Panc1 (cell line): Measurements from ENCODE around the gene SRSF1. TPM values are rescaled to one million over a fixed set of nuclear protein-coding genes. Genes with fewer than 3 reads are reported as not detected.

Experiments used
- ATAC-seq: fragments of 200-7000 bp; cut with Tn5 transposase; 2 replicates; pipeline ENCODE4 v1.9.1; 2020; ENCODE audit warnings: mild to moderate bottlenecking, moderate library complexity
- BruUV-seq: library from RNA; stranded (reverse); fragments of 400-500 nt; replicated peaks from 2 replicates; lab custom pipeline; 2021; lab: Mats Ljungman, UMichigan
- CTCF ChIA-PET: fragments of 300-600 bp; sonication (Branson Sonifier 250); formaldehyde crosslinking; loops from one replicate; lab custom pipeline; 2022; ENCODE audit warnings: antibody characterized with exemption; lab: Charles Lee
- POLR2A ChIA-PET: fragments of 300-600 bp; sonication (Branson Sonifier 250); formaldehyde crosslinking; loops from one replicate; lab custom pipeline; 2022; ENCODE audit warnings: antibody characterized with exemption; lab: Charles Lee
- DNase-seq: peaks from one replicate; pipeline ENCODE4 v3.0.0-alpha.2; 2010; ENCODE audit warnings: low read depth, low spot score
- H3K27ac ChIP-seq: 2 replicates; pipeline ENCODE4 v1.5.1; 2011; ENCODE audit warnings: mild to moderate bottlenecking, low read length, inconsistent platforms
- H3K27me3 ChIP-seq: fragments of 200-500 bp; sonication (Bioruptor generic); 2 replicates; pipeline ENCODE4 v1.6.0; 2014; ENCODE audit warnings: low read length, inconsistent platforms; ENCODE audit not compliant: control insufficient read depth, insufficient read depth
- H3K36me3 ChIP-seq: fragments of 200-500 bp; sonication (Bioruptor generic); 2 replicates; pipeline ENCODE4 v1.5.1; 2014; ENCODE audit warnings: inconsistent platforms, mild to moderate bottlenecking, low read length, moderate library complexity; ENCODE audit not compliant: control insufficient read depth, insufficient read depth
- H3K4me1 ChIP-seq: 2 replicates; pipeline ENCODE4 v1.5.1; 2011; ENCODE audit warnings: inconsistent platforms, mild to moderate bottlenecking, low read length, moderate library complexity; ENCODE audit not compliant: control insufficient read depth, insufficient read depth
- H3K4me3 ChIP-seq, 2 experiments: 2 replicates each; pipeline ENCODE4 v1.5.1; 2011 to 2012; ENCODE audit warnings: low read depth in 2 of 2, low read length in 2 of 2, mild to moderate bottlenecking in 2 of 2, inconsistent platforms in 1 of 2, moderate library complexity in 1 of 2
- H3K9me3 ChIP-seq: fragments of 200-500 bp; sonication (Bioruptor generic); 2 replicates; pipeline ENCODE4 v1.5.1; 2014; ENCODE audit warnings: low read depth, mild to moderate bottlenecking, inconsistent platforms, low read length, moderate library complexity; ENCODE audit not compliant: control insufficient read depth, insufficient read depth
- CTCF ChIP-seq: fragments of 450-650 bp; IDR thresholded peaks from 2 replicates; pipeline ENCODE4 v1.5.1; 2017; ENCODE audit warnings: mild to moderate bottlenecking
- POLR2AphosphoS5 ChIP-seq: IDR thresholded peaks from 2 replicates; pipeline ENCODE4 v1.6.1; 2012; ENCODE audit warnings: mild to moderate bottlenecking, low read depth, low read length, moderate library complexity
- REST ChIP-seq, 2 experiments: IDR thresholded peaks; 2 replicates each; pipeline ENCODE4 v1.6.1; 2011 to 2012; ENCODE audit warnings: low read depth in 2 of 2, control low read depth in 1 of 2, low read length in 1 of 2, mild to moderate bottlenecking in 1 of 2, moderate library complexity in 1 of 2; ENCODE audit not compliant: insufficient read depth in 1 of 2
- SIN3A ChIP-seq: IDR thresholded peaks from 2 replicates; pipeline ENCODE4 v1.6.1; 2012; ENCODE audit warnings: low read depth, mild to moderate bottlenecking, low read length, moderate library complexity, borderline replicate concordance; ENCODE audit not compliant: insufficient read depth
- TCF7L2 ChIP-seq: IDR thresholded peaks from 2 replicates; pipeline ENCODE4 v1.6.1; 2011; ENCODE audit warnings: mild to moderate bottlenecking, low read depth, low read length, inconsistent platforms
- in situ Hi-C: cut with HindIII; loops from 2 replicates; pipeline ENCODE4 v1.10.0; 2016; ENCODE audit warnings: low sequenced_read_pairs, low pct_unique_long_range_greater_than_20kb
- intact Hi-C: fragments of 100-400 bp; cut with micrococcal nuclease; formaldehyde crosslinking; loops from one replicate; pipeline ENCODE4 v1.10.0; 2022; ENCODE audit not compliant: unreplicated experiment
- total RNA-seq: library from RNA; stranded (reverse); gene quantifications from one replicate; pipeline ENCODE4 v1.2.1, GENCODE V29; 2021; ENCODE audit not compliant: unreplicated experiment

SRSF1 gene
- total RNA-seq, 1 experiment from 2014 or later: 362 TPM

- no peaks in the 10 kb centered on the region for H3K9me3 ChIP-seq
- intact Hi-C loops: loop anchor here (2.0 kb wide), 1 partner anchor 135 kb away; no protein-coding TSS in a partner anchor
- POLR2A ChIA-PET: interaction anchor here (0.7 to 1.2 kb wide), 6 partner anchors 9 to 135 kb away, joined by 3 to 8 read pairs (median 4); no protein-coding TSS in a partner anchor
- no peak for DNase-seq
- H3K4me3 ChIP-seq: no peak overlapping the region
- CTCF ChIA-PET: interaction anchor here (0.6 to 1.6 kb wide), 3 partner anchors 110 to 135 kb away, joined by 5 to 8 read pairs (median 6); no protein-coding TSS in a partner anchor
- BruUV-seq: no TSS peak
- peak; percentile 10; the same call in 1 of the 2 replicates for ATAC-seq
- peaks cover 19% of the 10 kb centered on the region for H3K36me3 ChIP-seq
- H3K4me1 ChIP-seq: peaks cover 82% of the 10 kb centered on the region
- in situ Hi-C loops: no loop called here
- TF ChIP-seq CTCF: no peak
- peak; percentile 66 for TF ChIP-seq POLR2AphosphoS5
- no peak for TF ChIP-seq REST (IDR thresholded peaks at IDR 0.05; ENCODE audit: insufficient read depth in 1 of 2, low read depth in 2 of 2, low read length in 1 of 2)
- 0 out of 2 replicates have a peak, but pooled peaks have one; percentile 11 for TF ChIP-seq TCF7L2
- no peak for TF ChIP-seq SIN3A
- H3K27me3 ChIP-seq: no peaks in the 10 kb centered on the region
- H3K27ac ChIP-seq: peak overlapping the region; percentile 73
These were observed 13.3 kb downstream of the SRSF1 start for GRCh38 chr17:57993471-57994365.

GRCh38 chr17:57991537-57991936, 15.5 kb downstream of the SRSF1 start:
- ChIA-PET POLR2A (interaction anchor here (1.3 kb wide), 1 partner anchor 8 kb away, joined by 6 read pairs; no protein-coding TSS in a partner anchor), CTCF (no interaction called here)
- BruUV-seq: no TSS peak
- Histone ChIP-seq H3K36me3 (peaks cover 2% of the 10 kb centered on the region), H3K9me3 (no peaks in the 10 kb centered on the region), H3K27me3 (no peaks in the 10 kb centered on the region), H3K27ac (peak overlapping the region; percentile 26; the same call in 1 of the 2 replicates), H3K4me1 (peaks cover 72% of the 10 kb centered on the region), H3K4me3 (no peak overlapping the region)
- no peak for TF ChIP-seq SIN3A
- no peak for TF ChIP-seq POLR2AphosphoS5
- no peak for TF ChIP-seq TCF7L2
- no peak for TF ChIP-seq REST (IDR thresholded peaks at IDR 0.05; ENCODE audit: insufficient read depth in 1 of 2, low read depth in 2 of 2, low read length in 1 of 2)
- TF ChIP-seq CTCF: no peak
- intact Hi-C loops (no loop called here), in situ Hi-C loops (no loop called here)
- no peak for ATAC-seq
- no peak for DNase-seq
